Keratinocyte (primary cell): Measurements from ENCODE around the gene PCDHB15. TPM values are rescaled to one million over a fixed set of nuclear protein-coding genes. Genes with fewer than 3 reads are reported as not detected.
"Not testable (repeated sequence)": the region's sequence is repeated elsewhere in the genome, so short reads cannot be mapped to it uniquely, and the experiment has no call there.

ENCODE experiments used
- DNase-seq: peaks from one replicate; pipeline ENCODE4 v3.0.0-alpha.2; 2011; ENCODE audit warnings: low read depth, missing footprints, low spot score
- FAIRE-seq: peaks from 2 replicates; lab custom pipeline; 2011; peaks lifted over from hg19 to GRCh38; lab: Jason Lieb, UNC
- H2AFZ ChIP-seq: 2 replicates; pipeline ENCODE4 v1.6.0; 2012; ENCODE audit warnings: low read length, control low read depth, inconsistent platforms; ENCODE audit not compliant: control insufficient read depth
- H3K27ac ChIP-seq: 2 replicates; pipeline ENCODE4 v1.5.1; 2011; ENCODE audit warnings: low read length; ENCODE audit not compliant: control insufficient read depth, insufficient read depth
- H3K27me3 ChIP-seq: 3 replicates; pipeline ENCODE4 v1.6.0; 2011; ENCODE audit warnings: low read length; ENCODE audit not compliant: control insufficient read depth, insufficient read depth; ENCODE audit errors: extremely low read depth
- H3K36me3 ChIP-seq, 2 experiments: 2 replicates in 1 of 2; 3 replicates in 1 of 2; pipeline ENCODE4 v1.5.1; 2011; ENCODE audit warnings: low read length in 2 of 2, mild to moderate bottlenecking in 1 of 2; ENCODE audit not compliant: control insufficient read depth in 2 of 2, insufficient read depth in 2 of 2; ENCODE audit errors: extremely low read depth in 1 of 2
- H3K4me1 ChIP-seq: 3 replicates; pipeline ENCODE4 v1.5.1; 2011; ENCODE audit warnings: low read length; ENCODE audit not compliant: control insufficient read depth, insufficient read depth; ENCODE audit errors: extremely low read depth
- H3K4me2 ChIP-seq: 3 replicates; pipeline ENCODE4 v1.6.0; 2011; ENCODE audit warnings: low read depth, low read length; ENCODE audit not compliant: control insufficient read depth, insufficient read depth; ENCODE audit errors: extremely low read depth
- H3K4me3 ChIP-seq, 3 experiments: fragments of 200-600 bp in 1 of 3; sonication (generic) in 1 of 3; 2 replicates in 2 of 3; 3 replicates in 1 of 3; pipeline ENCODE4 v1.5.1; 2011 to 2016; ENCODE audit warnings: low read length in 3 of 3, mild to moderate bottlenecking in 3 of 3, control low read depth in 2 of 3, inconsistent platforms in 1 of 3, low read depth in 1 of 3, mixed read lengths in 1 of 3, mixed run types in 1 of 3, moderate library complexity in 1 of 3; ENCODE audit not compliant: control insufficient read depth in 2 of 3, insufficient read depth in 2 of 3; ENCODE audit errors: extremely low read depth in 1 of 3
- H3K79me2 ChIP-seq: 2 replicates; pipeline ENCODE4 v1.6.0; 2012; ENCODE audit warnings: low read length; ENCODE audit not compliant: control insufficient read depth, insufficient read depth
- H3K9ac ChIP-seq: 3 replicates; pipeline ENCODE4 v1.6.0; 2011; ENCODE audit warnings: low read length; ENCODE audit not compliant: control insufficient read depth, insufficient read depth; ENCODE audit errors: extremely low read depth
- H3K9me1 ChIP-seq: 3 replicates; pipeline ENCODE4 v1.6.0; 2011; ENCODE audit warnings: low read length; ENCODE audit not compliant: control insufficient read depth, insufficient read depth; ENCODE audit errors: extremely low read depth
- H3K9me3 ChIP-seq: 2 replicates; pipeline ENCODE4 v1.5.1; 2012; ENCODE audit warnings: low read depth, low read length; ENCODE audit not compliant: control insufficient read depth
- H4K20me1 ChIP-seq: 3 replicates; pipeline ENCODE4 v1.6.0; 2011; ENCODE audit warnings: low read length; ENCODE audit not compliant: control insufficient read depth, insufficient read depth; ENCODE audit errors: extremely low read depth
- CTCF ChIP-seq, 3 experiments: IDR thresholded peaks in 1 of 3; conservative IDR thresholded peaks in 1 of 3; optimal IDR thresholded peaks in 1 of 3; 2 replicates in 2 of 3; 3 replicates in 1 of 3; pipeline versions ENCODE3 to v1.5.1; 2011; ENCODE audit warnings: low read length in 3 of 3, mild to moderate bottlenecking in 3 of 3, moderate library complexity in 2 of 3, control low read depth in 1 of 3, inconsistent platforms in 1 of 3; ENCODE audit not compliant: insufficient read depth in 2 of 3; ENCODE audit errors: extremely low read depth in 1 of 3
- EZH2 ChIP-seq: IDR thresholded peaks from one replicate; pipeline ENCODE4 v1.6.1; 2012; ENCODE audit warnings: inconsistent platforms, mild to moderate bottlenecking, low read length, moderate library complexity
- dilution Hi-C: fragments of 300-500 bp; cut with MboI; formaldehyde crosslinking; loops from one replicate; pipeline ENCODE4 v1.7.0; 2020; ENCODE audit warnings: low sequenced_read_pairs; ENCODE audit not compliant: extremely low pct_ligation_motif_present
- polyA plus RNA-seq, 5 experiments: library from polyadenylated mRNA; depleted of rRNA in 3 of 5; stranded (reverse) in 3 of 5; stranded (forward) in 1 of 5; unstranded in 1 of 5; fragments of >200 nt; gene quantifications; 1 replicate in 1 of 5; 2 replicates in 3 of 5; 3 replicates in 1 of 5; pipeline versions ENCODE4 v1.2.1 to v1.2.3, GENCODE V29; 2011 to 2012; ENCODE audit warnings: missing spikeins in 2 of 5, low read depth in 1 of 5, low replicate concordance in 1 of 5

The PCDHB15 gene
- polyA plus RNA-seq, 1 donor (not counting 4 experiments of a cell fraction or from before 2014, with no cell fraction given): 0.09 TPM

GRCh38 chr5:141234109-141234667, 11.0 kb upstream of the PCDHB15 start:
- Histone ChIP-seq H3K9ac (no peak overlapping the region), H3K27ac (no peak overlapping the region), H3K4me2 (no peak overlapping the region), H2AFZ (no peak overlapping the region), H3K79me2 (no peaks in the 10 kb centered on the region), H3K9me3 (peaks cover 2% of the 10 kb centered on the region), H3K4me1 (no peaks in the 10 kb centered on the region), H3K36me3 (no peaks in the 10 kb centered on the region), H3K9me1 (no peaks in the 10 kb centered on the region), H3K27me3 (no peaks in the 10 kb centered on the region), H4K20me1 (no peaks in the 10 kb centered on the region), H3K4me3 (no peak overlapping the region)
- dilution Hi-C loops: no loop called here
- DNase-seq: no peak
- no peak for TF ChIP-seq CTCF (optimal IDR thresholded peaks at IDR 0.05 in 1 of 3, IDR thresholded peaks at IDR 0.05 in 1 of 3, conservative IDR thresholded peaks at IDR 0.05 in 1 of 3; ENCODE audit: extremely low read depth in 1 of 3, insufficient read depth in 2 of 3, low read length in 3 of 3)
- TF ChIP-seq EZH2: no peak
- FAIRE-seq: no peak

- H3K9me1 ChIP-seq, H2AFZ ChIP-seq, H4K20me1 ChIP-seq, H3K4me2 ChIP-seq, H3K9me3 ChIP-seq, FAIRE-seq, H3K36me3 ChIP-seq, H3K4me1 ChIP-seq, H3K4me3 ChIP-seq, dilution Hi-C loops, H3K27me3 ChIP-seq, H3K27ac ChIP-seq, H3K79me2 ChIP-seq, H3K9ac ChIP-seq, DNase-seq: not testable (repeated sequence)
Observed at GRCh38 chr5:141235922-141236321, 9.3 kb upstream of the PCDHB15 start.
